ENCODE data around the gene OCLN. TPM values are rescaled to one million over a fixed set of nuclear protein-coding genes. Genes with fewer than 3 reads are reported as not detected.

OCLN gene
- total RNA-seq, 1 donor from 2014 or later: 143 TPM

DNA sequence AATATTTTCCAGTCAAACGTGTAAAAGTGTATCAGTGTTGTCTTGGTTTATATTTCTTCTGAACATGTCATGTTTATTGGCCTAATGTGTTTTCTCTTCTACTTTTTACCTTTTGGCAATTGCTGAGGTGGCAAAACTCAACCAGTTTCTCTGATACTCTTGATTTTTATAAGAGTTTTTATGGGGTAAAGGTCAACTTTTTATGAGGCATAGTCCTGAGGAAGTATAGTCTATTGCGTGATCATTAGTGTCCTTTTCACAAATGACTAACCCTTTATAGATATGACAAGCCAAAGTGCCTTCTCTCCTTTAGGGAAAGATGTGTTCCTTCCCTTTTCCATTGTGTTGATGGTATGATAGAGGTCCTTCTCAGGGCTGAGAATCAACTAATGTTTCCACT is 32.9 kb downstream of the OCLN start:
- DNase-seq (ENCODE audit: low spot score, unreplicated experiment): no peak
- Mint-ChIP-seq H3K9me3 (ENCODE audit: low read depth) (no peaks in the 10 kb centered on the region), H3K36me3 (ENCODE audit: insufficient read depth) (peaks cover 28% of the 10 kb centered on the region), H3K27ac (no peak overlapping the region), H3K4me1 (ENCODE audit: low read depth) (peaks cover 30% of the 10 kb centered on the region), H3K27me3 (no peaks in the 10 kb centered on the region), H3K4me3 (ENCODE audit: low read depth) (no peak overlapping the region)
- TF ChIP-seq, protein P1, sequence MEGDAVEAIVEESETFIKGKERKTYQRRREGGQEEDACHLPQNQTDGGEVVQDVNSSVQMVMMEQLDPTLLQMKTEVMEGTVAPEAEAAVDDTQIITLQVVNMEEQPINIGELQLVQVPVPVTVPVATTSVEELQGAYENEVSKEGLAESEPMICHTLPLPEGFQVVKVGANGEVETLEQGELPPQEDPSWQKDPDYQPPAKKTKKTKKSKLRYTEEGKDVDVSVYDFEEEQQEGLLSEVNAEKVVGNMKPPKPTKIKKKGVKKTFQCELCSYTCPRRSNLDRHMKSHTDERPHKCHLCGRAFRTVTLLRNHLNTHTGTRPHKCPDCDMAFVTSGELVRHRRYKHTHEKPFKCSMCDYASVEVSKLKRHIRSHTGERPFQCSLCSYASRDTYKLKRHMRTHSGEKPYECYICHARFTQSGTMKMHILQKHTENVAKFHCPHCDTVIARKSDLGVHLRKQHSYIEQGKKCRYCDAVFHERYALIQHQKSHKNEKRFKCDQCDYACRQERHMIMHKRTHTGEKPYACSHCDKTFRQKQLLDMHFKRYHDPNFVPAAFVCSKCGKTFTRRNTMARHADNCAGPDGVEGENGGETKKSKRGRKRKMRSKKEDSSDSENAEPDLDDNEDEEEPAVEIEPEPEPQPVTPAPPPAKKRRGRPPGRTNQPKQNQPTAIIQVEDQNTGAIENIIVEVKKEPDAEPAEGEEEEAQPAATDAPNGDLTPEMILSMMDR (IDR thresholded peaks at IDR 0.05; ENCODE audit: unreplicated experiment): no peak

DNA sequence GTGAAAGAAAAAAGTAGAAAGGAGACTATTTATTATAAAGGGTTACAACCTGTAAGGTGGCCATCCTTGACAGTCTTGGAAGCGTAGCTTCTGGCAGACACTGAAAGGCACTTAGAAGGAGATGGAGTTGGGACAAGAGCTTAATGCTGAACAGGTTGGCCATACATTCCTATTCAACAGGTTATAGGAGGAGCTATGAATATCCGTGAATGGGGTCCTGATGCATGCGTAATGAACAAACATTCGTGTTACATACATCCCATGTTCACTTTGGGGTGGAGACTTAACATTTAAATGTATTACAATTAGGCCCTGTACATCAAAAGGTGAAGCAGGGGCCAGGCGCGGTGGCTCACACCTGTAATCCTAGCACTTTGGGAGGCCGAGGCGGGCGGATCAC is 34.1 kb downstream of the OCLN start:
- H3K4me3 Mint-ChIP-seq (ENCODE audit: low read depth): no peak overlapping the region
- no peaks in the 10 kb centered on the region for H3K9me3 Mint-ChIP-seq (ENCODE audit: low read depth)
- H3K4me1 Mint-ChIP-seq (ENCODE audit: low read depth): peaks cover 36% of the 10 kb centered on the region
- H3K27ac Mint-ChIP-seq: peak overlapping the region; percentile 26
- peaks cover 24% of the 10 kb centered on the region for H3K36me3 Mint-ChIP-seq (ENCODE audit: insufficient read depth)
- TF ChIP-seq, protein P1 (IDR thresholded peaks at IDR 0.05; ENCODE audit: unreplicated experiment): no peak
- DNase-seq (ENCODE audit: low spot score, unreplicated experiment): no peak
- H3K27me3 Mint-ChIP-seq: no peaks in the 10 kb centered on the region

DNA sequence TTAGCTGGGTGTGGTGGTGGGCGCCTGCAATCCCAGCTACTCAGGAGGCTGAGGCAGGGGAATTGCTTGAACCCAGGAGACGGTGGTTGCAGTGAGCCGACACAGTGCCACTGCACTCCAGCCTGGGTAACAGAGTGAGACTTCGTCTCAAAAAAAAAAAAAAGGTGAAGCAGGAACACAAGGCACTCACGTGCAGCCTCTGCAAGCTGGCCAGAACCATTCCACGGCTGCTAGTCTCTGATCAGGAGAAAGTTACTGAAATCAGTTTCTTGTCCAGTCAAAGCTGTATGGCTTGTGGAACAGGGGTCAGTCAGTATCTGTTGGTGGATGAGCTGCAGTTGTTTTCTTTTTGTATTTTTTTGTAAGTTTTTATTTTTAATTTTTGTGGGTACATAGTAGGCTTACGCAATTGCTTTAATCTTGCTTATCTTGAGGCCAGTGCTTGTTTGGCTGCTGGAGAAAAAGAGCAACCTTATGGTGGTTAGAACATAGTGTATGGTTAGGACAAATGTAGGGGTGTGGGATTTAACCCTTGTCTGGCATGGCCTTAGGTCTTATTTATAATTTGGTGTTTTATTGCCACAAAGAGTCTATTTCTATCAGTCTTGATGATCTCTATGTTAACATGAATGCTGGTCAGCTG is 34.7 kb downstream of the OCLN start:
- H3K36me3 Mint-ChIP-seq (ENCODE audit: insufficient read depth): peaks cover 19% of the 10 kb centered on the region
- no peaks in the 10 kb centered on the region for H3K27me3 Mint-ChIP-seq
- TF ChIP-seq, protein P1 (IDR thresholded peaks at IDR 0.05; ENCODE audit: unreplicated experiment): no peak
- no peaks in the 10 kb centered on the region for H3K9me3 Mint-ChIP-seq (ENCODE audit: low read depth)
- H3K27ac Mint-ChIP-seq: peak overlapping the region; percentile 69
- peaks cover 34% of the 10 kb centered on the region for H3K4me1 Mint-ChIP-seq (ENCODE audit: low read depth)
- no peak overlapping the region for H3K4me3 Mint-ChIP-seq (ENCODE audit: low read depth)
- DNase-seq (ENCODE audit: low spot score, unreplicated experiment): no peak

DNA sequence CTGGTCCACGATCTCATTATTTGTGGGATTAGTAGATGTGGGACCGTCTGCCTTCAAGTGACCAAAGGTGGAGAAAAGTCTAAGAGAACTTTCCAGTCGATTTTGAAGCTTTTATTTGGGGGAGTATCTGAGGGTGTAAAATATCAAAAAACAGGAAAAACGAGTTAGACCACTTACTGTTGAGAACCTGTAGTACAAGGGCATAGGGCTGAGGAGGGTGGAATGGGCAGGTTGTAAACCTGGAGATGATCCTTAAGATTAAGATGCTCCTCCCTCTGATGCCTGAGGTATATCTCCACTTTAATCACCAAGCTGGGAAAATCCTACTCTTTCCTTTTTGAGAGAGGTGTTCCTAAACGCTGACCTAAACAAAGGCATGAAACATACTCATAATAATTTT is 35.4 kb downstream of the OCLN start:
- DNase-seq (ENCODE audit: low spot score, unreplicated experiment): no peak
- Mint-ChIP-seq H3K4me1 (ENCODE audit: low read depth) (peaks cover 34% of the 10 kb centered on the region), H3K4me3 (ENCODE audit: low read depth) (no peak overlapping the region), H3K36me3 (ENCODE audit: insufficient read depth) (peaks cover 19% of the 10 kb centered on the region), H3K27me3 (no peaks in the 10 kb centered on the region), H3K9me3 (ENCODE audit: low read depth) (no peaks in the 10 kb centered on the region), H3K27ac (peak overlapping the region; percentile 64)
- TF ChIP-seq, protein P1 (IDR thresholded peaks at IDR 0.05; ENCODE audit: unreplicated experiment): no peak

DNA sequence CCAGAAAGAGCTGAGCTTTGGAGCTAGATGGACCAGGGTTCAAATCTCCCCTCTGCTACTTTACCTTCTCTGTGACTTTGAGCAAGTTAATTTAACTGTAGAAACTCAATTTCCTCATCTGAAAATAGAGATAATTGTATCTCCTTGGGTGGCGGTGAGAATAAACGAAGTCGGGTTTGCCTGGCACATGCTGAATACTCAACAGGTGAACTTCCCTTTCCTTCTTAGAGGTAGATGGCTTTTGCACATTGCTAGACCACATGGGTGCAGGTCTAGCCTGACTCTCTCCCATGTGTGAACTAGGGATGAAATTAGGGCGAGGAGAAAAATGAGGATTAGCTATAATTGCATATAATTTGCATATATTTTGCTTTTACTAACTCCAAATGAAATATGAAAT is 36.0 kb downstream of the OCLN start:
- Mint-ChIP-seq H3K27ac (peak overlapping the region; percentile 3), H3K36me3 (ENCODE audit: insufficient read depth) (peaks cover 19% of the 10 kb centered on the region), H3K27me3 (no peaks in the 10 kb centered on the region), H3K4me3 (ENCODE audit: low read depth) (no peak overlapping the region), H3K9me3 (ENCODE audit: low read depth) (no peaks in the 10 kb centered on the region), H3K4me1 (ENCODE audit: low read depth) (peaks cover 34% of the 10 kb centered on the region)
- TF ChIP-seq, protein P1 (IDR thresholded peaks at IDR 0.05; ENCODE audit: unreplicated experiment): no peak
- no peak for DNase-seq (ENCODE audit: low spot score, unreplicated experiment)
